Lower leg skin (tissue), 4 donors: ENCODE data around the gene FCMR. TPM values are rescaled to one million over a fixed set of nuclear protein-coding genes. Genes with fewer than 3 reads are reported as not detected.

Experiments used
- DNase-seq, 2 donors: peaks; one replicate each; pipeline ENCODE4 v3.0.0-alpha.2; 2019; ENCODE audit warnings: low spot score in 2 of 2
- H3K4me3 ChIP-seq: fragments of 200-600 bp; sonication (generic); 2 replicates; pipeline ENCODE4 v1.5.1; 2017; ENCODE audit warnings: mild to moderate bottlenecking, low read depth; ENCODE audit not compliant: poor library complexity, severe bottlenecking
- CTCF ChIP-seq, 3 donors: fragments of 450-650 bp; IDR thresholded peaks; one replicate each; pipeline ENCODE4 v1.5.1; 2016; ENCODE audit warnings: antibody characterized with exemption in 3 of 3, mild to moderate bottlenecking in 3 of 3, moderate library complexity in 2 of 3
- POLR2A ChIP-seq, 2 donors: fragments of 450-650 bp; IDR thresholded peaks; one replicate each; pipeline ENCODE4 v1.6.1; 2016 to 2017; ENCODE audit warnings: antibody characterized with exemption in 2 of 2, mild to moderate bottlenecking in 1 of 2, moderate library complexity in 1 of 2
- WGBS, 2 donors: methylation state at CpG; one replicate each; pipeline ENCODE4 v1.1.5; 2018; 5-methylcytosine and 5-hydroxymethylcytosine counted together
- intact Hi-C: fragments of 100-400 bp; cut with DNase I; formaldehyde crosslinking; loops from one replicate; pipeline ENCODE4 v1.15.0; 2023; ENCODE audit warnings: low total_unique reads
- total RNA-seq, 4 donors: library from RNA; depleted of rRNA; stranded (reverse); fragments of >200 nt; gene quantifications; one replicate each; pipeline ENCODE4 v1.1.0, GENCODE V29; 2016

FCMR gene, protein sequence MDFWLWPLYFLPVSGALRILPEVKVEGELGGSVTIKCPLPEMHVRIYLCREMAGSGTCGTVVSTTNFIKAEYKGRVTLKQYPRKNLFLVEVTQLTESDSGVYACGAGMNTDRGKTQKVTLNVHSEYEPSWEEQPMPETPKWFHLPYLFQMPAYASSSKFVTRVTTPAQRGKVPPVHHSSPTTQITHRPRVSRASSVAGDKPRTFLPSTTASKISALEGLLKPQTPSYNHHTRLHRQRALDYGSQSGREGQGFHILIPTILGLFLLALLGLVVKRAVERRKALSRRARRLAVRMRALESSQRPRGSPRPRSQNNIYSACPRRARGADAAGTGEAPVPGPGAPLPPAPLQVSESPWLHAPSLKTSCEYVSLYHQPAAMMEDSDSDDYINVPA
- 1 to 10 TPM in 2 of 4 donors, under 1 TPM in 1, not detected in 1; 0.34 to 1.4 (median 1.3) TPM for total RNA-seq

GRCh38 chr1:206921772-206922265 is at the start of gene FCMR:
Gene FCMR (minus strand): TSS chr1:206921941. CDS start chr1:206921854, 87 bp downstream.
- H3K4me3 ChIP-seq, result no peak within 1 kb of the TSS
- TF ChIP-seq CTCF (IDR thresholded peaks at IDR 0.05), result no peak
- no peak for TF ChIP-seq POLR2A (IDR thresholded peaks at IDR 0.05)
- intact Hi-C loops, result no loop called here
- no peak for DNase-seq
- WGBS, 2 donors, result 61 to 71% methylated on average over 7 of the region's 7 CpGs

DNA sequence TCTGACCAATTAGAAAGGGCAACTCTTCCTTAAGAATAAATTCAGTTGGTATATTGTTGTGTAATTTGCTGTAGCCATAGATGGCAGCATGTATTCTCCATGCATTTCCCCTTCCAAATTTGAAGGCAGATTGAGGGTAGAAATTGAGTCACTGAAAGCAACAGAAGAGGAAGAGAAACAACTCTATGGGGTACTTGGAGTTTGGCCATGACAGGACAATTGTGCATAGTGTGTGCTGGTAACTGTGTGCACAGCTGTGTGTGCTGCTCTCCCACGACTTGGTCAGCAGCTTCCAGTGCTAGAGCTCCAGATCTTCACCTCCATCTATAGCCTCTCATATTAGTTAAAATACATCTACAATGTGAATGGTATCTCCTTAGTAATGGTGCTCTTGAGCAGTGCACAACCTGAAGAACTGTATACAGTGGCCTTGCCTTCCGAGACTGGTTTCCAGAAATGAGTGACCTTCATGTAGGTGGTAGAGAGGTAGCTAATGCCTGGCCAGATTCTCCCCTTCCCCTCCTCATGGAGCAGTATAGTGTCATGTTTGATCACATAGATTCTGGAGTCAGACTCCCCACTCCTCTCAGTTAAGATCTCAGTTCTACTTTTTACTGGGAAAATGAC is 49.4 kb upstream of the FCMR start:
- no peak for TF ChIP-seq CTCF (IDR thresholded peaks at IDR 0.05)
- TF ChIP-seq POLR2A (IDR thresholded peaks at IDR 0.05), result no peak
- DNase-seq, result peak in 1 of 2 donors; percentile 6
- 76 to 80% methylated on average over 2 of the region's 2 CpGs for WGBS, 2 donors
- H3K4me3 ChIP-seq, result no peak overlapping the region
- intact Hi-C loops, result no loop called here

- TF ChIP-seq CTCF (IDR thresholded peaks at IDR 0.05) (no peak), POLR2A (IDR thresholded peaks at IDR 0.05) (no peak)
- 73 to 75% methylated on average over 2 of the region's 2 CpGs for WGBS, 2 donors
- intact Hi-C loops, result no loop called here
- no peak within 1 kb of the TSS for H3K4me3 ChIP-seq
- DNase-seq, result peak in 1 of 2 donors; percentile 48
These were observed 48.7 kb upstream of the FCMR start, which contains the start of gene FCAMR for GRCh38 chr1:206970446-206970845. Gene FCAMR (minus strand): TSS chr1:206970460. CDS start chr1:206970125, 335 bp downstream.

DNA sequence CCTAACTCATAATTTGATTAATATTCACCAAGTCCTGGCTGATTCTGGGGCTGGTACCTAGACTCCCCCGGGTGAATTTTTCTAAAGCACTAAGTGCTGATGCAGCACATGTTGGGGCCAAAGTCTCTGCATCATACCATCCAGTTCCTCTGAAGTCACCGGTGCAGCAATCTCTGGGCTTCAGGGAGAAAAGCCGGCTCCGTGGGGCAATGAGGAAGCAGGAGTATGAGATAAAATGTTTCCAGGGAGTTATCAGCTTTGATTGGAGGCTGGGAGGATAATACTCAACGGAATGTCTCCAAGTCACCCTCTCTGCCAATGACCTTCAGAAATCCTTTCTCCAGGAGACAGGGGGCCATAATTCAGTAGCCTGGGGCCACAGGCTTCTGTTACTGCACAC is 47.3 kb upstream of the FCMR start:
- H3K4me3 ChIP-seq, result no peak overlapping the region
- intact Hi-C loops, result no loop called here
- WGBS, 2 donors, result 33 to 38% methylated on average over 5 of the region's 5 CpGs
- TF ChIP-seq CTCF (IDR thresholded peaks at IDR 0.05) (no peak), POLR2A (IDR thresholded peaks at IDR 0.05) (no peak)
- DNase-seq, result peak in 1 of 2 donors; percentile 49

- H3K4me3 ChIP-seq, result no peak overlapping the region
- peak in 1 of 2 donors; percentile 57 for DNase-seq
- intact Hi-C loops, result no loop called here
- WGBS, 2 donors, result 75 to 78% methylated on average over 8 of the region's 8 CpGs
- no peak for TF ChIP-seq CTCF (IDR thresholded peaks at IDR 0.05)
- no peak for TF ChIP-seq POLR2A (IDR thresholded peaks at IDR 0.05)
These were observed 45.5 kb upstream of the FCMR start for GRCh38 chr1:206967096-206967849.
